Psoas muscle (tissue), 8 donors: Measurements from ENCODE around the gene CHD9NB. TPM values are rescaled to one million over a fixed set of nuclear protein-coding genes. Genes with fewer than 3 reads are reported as not detected.

Experiments
- ATAC-seq, 4 donors: fragments of 200-7000 bp; cut with Tn5 transposase; one replicate each; pipeline ENCODE4 v1.9.1; 2020; ENCODE audit warnings: moderate library complexity in 3 of 4, mild to moderate bottlenecking in 2 of 4
- DNase-seq, 2 donors: peaks; one replicate each; pipeline ENCODE4 v3.0.0-alpha.2; 2020
- H3K27ac ChIP-seq: fragments of 200-600 bp; one replicate; pipeline ENCODE4 v1.8.0; 2022
- H3K27me3 ChIP-seq, 3 donors: fragments of 200-600 bp in 1 of 3; one replicate each; pipeline versions ENCODE4 v1.6.1 to v1.8.0; 2013 to 2022; ENCODE audit warnings: low read length in 2 of 3, mild to moderate bottlenecking in 2 of 3, moderate library complexity in 1 of 3; ENCODE audit not compliant: insufficient read depth in 3 of 3
- H3K36me3 ChIP-seq, 2 donors: fragments of 200-600 bp in 1 of 2; one replicate each; pipeline versions ENCODE4 v1.6.1 to v1.8.0; 2013 to 2022; ENCODE audit warnings: low read depth in 1 of 2, mild to moderate bottlenecking in 1 of 2, moderate library complexity in 1 of 2; ENCODE audit not compliant: insufficient read depth in 1 of 2
- H3K4me1 ChIP-seq: fragments of 200-600 bp; one replicate; pipeline ENCODE4 v1.8.0; 2022
- H3K4me3 ChIP-seq: fragments of 200-600 bp; one replicate; pipeline ENCODE4 v1.8.0; 2022; ENCODE audit warnings: mild to moderate bottlenecking
- H3K9me3 ChIP-seq: fragments of 200-600 bp; one replicate; pipeline ENCODE4 v1.8.0; 2022
- WGBS, 3 donors: extraction: QIAGEN DNeasy Blood & Tissue Kit; methylation state at CpG; one replicate each; pipeline versions ENCODE4 v1.1.6 to v1.1.7; 2013; 5-methylcytosine and 5-hydroxymethylcytosine counted together
- intact Hi-C, 2 donors: fragments of 100-400 bp; cut with DNase I; formaldehyde crosslinking; loops; one replicate each; pipeline versions ENCODE4 v1.11.0 to v1.14.2; 2022
- polyA plus RNA-seq, 3 donors: library from polyadenylated mRNA; stranded (reverse); fragments of 200-250 nt; gene quantifications; one replicate each; pipeline ENCODE4 v1.2.3, GENCODE V29; 2013
- total RNA-seq, 4 donors: library from RNA; stranded (reverse); fragmentation: NEBNext Ultra II Directional in 2 of 4; extraction: Animal tissue kit (Norgen Biotek cat#: 25700) in 2 of 4; gene quantifications; one replicate each; pipeline versions ENCODE4 v1.2.1 to v1.2.4, GENCODE V29; 2021 to 2023
- TF ChIP-seq, protein P1 (sequence below): fragments of 200-600 bp; IDR thresholded peaks from one replicate; pipeline ENCODE4 v1.8.0; 2022; ENCODE audit warnings: antibody characterized with exemption
- donor health status: healthy with polysubstance abuse.
- donor health status: DM: no; HTN: no; CAD: no; lungs with moderate emphysema.
- donor health status: Bipolar disorder and iron deficiency.
- donor health status: healthy.
- donor health status: DM: yes; HTN: yes; CAD: no.
- donor health status: DM: no; HTN: no; CAD: no.
- donor health status: DM: no; HTN: no; CAD: no.
- donor health status: DM: yes; HTN: yes; CAD: no.

Gene CHD9NB
- total and polyA plus RNA-seq, 7 donors: 0.05 to 0.77 (median 0.18) TPM; not detected in 1

DNA sequence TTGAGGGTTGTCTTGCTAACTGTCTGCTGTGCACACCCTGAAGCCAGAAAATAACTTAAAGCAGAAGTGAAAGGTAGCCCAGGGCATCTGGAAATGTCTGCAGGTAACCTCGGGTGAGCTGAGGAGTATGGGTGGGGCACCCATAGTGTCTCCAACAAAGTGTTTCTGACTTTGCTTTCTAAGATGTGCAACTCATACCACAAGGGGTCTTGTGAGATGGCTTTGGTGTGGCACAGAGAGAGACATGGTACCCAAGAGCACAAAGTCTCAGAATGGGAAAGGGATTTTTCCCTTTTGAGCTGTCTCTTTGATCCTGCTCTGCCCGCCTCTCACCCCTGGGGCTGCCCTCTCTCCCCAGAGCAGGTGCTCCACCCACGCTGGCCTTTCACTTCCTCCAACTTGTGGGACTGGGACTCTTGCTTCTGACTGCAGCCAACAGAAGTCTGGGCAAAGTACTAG is 9.0 kb upstream of the CHD9NB start:
- intact Hi-C loops: loop anchor here in 1 of 2 donors (2.0 kb wide), 1 partner anchor 33 kb away; no protein-coding TSS in a partner anchor

DNA sequence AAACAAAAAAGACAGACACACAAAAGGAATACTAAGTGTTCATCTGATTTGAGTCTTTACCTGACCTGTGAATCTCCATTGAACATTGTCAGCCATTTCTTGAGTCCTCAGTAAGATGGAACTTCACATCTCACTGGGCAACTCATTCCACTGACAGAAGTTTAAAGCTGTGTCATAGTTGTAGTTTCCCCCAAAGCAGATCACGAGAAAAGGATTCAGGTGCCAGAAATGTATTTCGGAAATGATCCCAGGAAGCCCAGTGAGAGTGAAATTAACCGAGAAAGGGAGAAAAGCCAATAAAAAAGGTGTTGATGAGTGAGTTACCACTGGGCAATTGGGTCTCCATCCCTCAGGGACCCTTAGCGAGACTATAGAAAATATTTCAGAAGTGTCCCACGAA is 8.6 kb upstream of the CHD9NB start:
- Histone ChIP-seq H3K27ac (peak overlapping the region; percentile 5), H3K9me3 (no peaks in the 10 kb centered on the region), H3K27me3 (no peaks in the 10 kb centered on the region), H3K4me1 (peaks cover 38% of the 10 kb centered on the region), H3K4me3 (no peak overlapping the region), H3K36me3 (no peaks in the 10 kb centered on the region)
- DNase-seq: no peak
- intact Hi-C loops: loop anchor here in 1 of 2 donors (2.0 kb wide), 1 partner anchor 34 kb away; no protein-coding TSS in a partner anchor
- 85 to 91% (median 86%) methylated on average over 5 of the region's 5 CpGs for WGBS, 3 donors
- ATAC-seq: no peak
- TF ChIP-seq, protein P1, sequence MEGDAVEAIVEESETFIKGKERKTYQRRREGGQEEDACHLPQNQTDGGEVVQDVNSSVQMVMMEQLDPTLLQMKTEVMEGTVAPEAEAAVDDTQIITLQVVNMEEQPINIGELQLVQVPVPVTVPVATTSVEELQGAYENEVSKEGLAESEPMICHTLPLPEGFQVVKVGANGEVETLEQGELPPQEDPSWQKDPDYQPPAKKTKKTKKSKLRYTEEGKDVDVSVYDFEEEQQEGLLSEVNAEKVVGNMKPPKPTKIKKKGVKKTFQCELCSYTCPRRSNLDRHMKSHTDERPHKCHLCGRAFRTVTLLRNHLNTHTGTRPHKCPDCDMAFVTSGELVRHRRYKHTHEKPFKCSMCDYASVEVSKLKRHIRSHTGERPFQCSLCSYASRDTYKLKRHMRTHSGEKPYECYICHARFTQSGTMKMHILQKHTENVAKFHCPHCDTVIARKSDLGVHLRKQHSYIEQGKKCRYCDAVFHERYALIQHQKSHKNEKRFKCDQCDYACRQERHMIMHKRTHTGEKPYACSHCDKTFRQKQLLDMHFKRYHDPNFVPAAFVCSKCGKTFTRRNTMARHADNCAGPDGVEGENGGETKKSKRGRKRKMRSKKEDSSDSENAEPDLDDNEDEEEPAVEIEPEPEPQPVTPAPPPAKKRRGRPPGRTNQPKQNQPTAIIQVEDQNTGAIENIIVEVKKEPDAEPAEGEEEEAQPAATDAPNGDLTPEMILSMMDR: no peak

More for the DNA sequence above, 9.0 kb upstream of the CHD9NB start:
- no peak overlapping the region for H3K4me3 ChIP-seq
- TF ChIP-seq, protein P1: no peak
- peaks cover 36% of the 10 kb centered on the region for H3K4me1 ChIP-seq
- no peaks in the 10 kb centered on the region for H3K36me3 ChIP-seq
- DNase-seq: peak in 1 of 2 donors; percentile 49
- peak overlapping the region; percentile 5 for H3K27ac ChIP-seq
- peak in 3 of 4 donors; percentile 29 to 44 (median 35) for ATAC-seq
- H3K27me3 ChIP-seq: no peaks in the 10 kb centered on the region
- no peaks in the 10 kb centered on the region for H3K9me3 ChIP-seq
- 21 to 33% (median 27%) methylated on average over 3 of the region's 3 CpGs for WGBS, 3 donors

DNA sequence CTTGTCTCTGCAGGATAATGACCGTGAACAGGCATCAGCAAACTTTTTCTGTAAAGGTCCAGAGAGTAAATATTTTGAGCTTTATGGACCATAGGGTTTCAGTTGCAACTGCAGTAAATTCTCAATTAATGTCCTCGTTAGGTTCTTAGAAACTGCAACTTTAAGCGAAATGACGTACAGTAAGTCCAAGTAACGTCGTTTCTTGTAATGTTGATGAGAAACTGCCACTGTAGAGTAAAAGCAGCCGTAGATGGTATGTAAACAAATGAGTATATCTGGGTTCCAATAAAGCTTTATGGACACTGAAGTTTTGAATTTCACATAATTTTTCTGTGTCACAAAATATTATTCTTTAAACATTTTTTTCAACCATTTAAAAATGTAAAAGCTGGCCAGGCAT is 7.0 kb upstream of the CHD9NB start:
- TF ChIP-seq, protein P1: no peak

DNA sequence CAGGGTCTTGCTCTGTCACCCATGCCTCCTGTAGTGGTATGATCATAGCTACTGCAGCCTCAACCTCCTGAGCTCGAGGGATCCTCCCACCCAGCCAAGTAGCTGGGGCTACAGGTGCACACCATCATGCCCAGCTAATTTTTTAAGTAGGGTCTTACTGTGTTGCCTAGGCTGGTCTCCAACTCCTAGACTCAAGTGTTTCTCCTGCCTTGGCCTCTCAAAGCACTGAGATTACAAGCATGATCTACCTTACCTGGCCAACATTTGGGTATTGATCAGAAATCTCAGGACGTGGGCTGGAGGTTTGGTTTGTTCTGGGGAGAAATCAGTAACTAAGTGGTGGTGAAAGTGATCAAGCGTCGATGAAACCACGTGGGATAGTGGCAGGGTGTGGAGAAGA is 6.2 kb upstream of the CHD9NB start:
- DNase-seq: no peak
- WGBS, 3 donors: 82 to 84% (median 83%) methylated on average over 5 of the region's 5 CpGs
- H3K4me3 ChIP-seq: no peak overlapping the region
- intact Hi-C loops: loop anchor here (5.0 kb wide), 2 partner anchors 103 to 148 kb away; no protein-coding TSS in a partner anchor
- H3K9me3 ChIP-seq: no peaks in the 10 kb centered on the region
- ATAC-seq: no peak
- H3K4me1 ChIP-seq: peaks cover 39% of the 10 kb centered on the region
- peak overlapping the region; percentile 54 for H3K27ac ChIP-seq
- no peaks in the 10 kb centered on the region for H3K36me3 ChIP-seq
- no peaks in the 10 kb centered on the region for H3K27me3 ChIP-seq
- TF ChIP-seq, protein P1: no peak

More for the DNA sequence above, 7.0 kb upstream of the CHD9NB start:
- Histone ChIP-seq H3K9me3 (no peaks in the 10 kb centered on the region), H3K4me3 (no peak overlapping the region), H3K4me1 (peaks cover 40% of the 10 kb centered on the region), H3K27me3 (no peaks in the 10 kb centered on the region), H3K36me3 (no peaks in the 10 kb centered on the region), H3K27ac (no peak overlapping the region)
- 82 to 97% (median 96%) methylated on average over 7 of the region's 7 CpGs for WGBS, 3 donors
- ATAC-seq (no peak), DNase-seq (no peak)
- intact Hi-C loops: loop anchor here (2.0 to 5.0 kb wide), 3 partner anchors 35 to 148 kb away; no protein-coding TSS in a partner anchor
